MM.1S (cell line): ENCODE measurements around the gene PVRIG.
"Not testable (repeated sequence)": the region's sequence is repeated elsewhere in the genome, so short reads cannot be mapped to it uniquely, and the experiment has no call there.

Experiments used
- DNase-seq: peaks from one replicate; pipeline ENCODE4 v3.0.0-alpha.2; 2015
- H2AFZ ChIP-seq: fragments of 300-600 bp; sonication (generic); 2 replicates; pipeline ENCODE4 v1.6.0; 2016; ENCODE audit warnings: antibody characterized with exemption, low read length
- H3F3A ChIP-seq: fragments of 300-600 bp; sonication (generic); 2 replicates; pipeline ENCODE4 v1.6.1; 2016; ENCODE audit warnings: mild to moderate bottlenecking, antibody characterized with exemption, low read length, moderate library complexity, mixed read lengths; ENCODE audit not compliant: insufficient read depth
- H3K27ac ChIP-seq: fragments of 300-600 bp; sonication (generic); 2 replicates; pipeline ENCODE4 v1.5.1; 2016; ENCODE audit warnings: mild to moderate bottlenecking, low read length
- H3K27me3 ChIP-seq: fragments of 300-600 bp; sonication (generic); replicated peaks from 2 replicates; pipeline ENCODE4 v1.6.0; 2016; ENCODE audit warnings: low read length; ENCODE audit not compliant: insufficient read depth
- H3K36me3 ChIP-seq: fragments of 300-600 bp; sonication (generic); replicated peaks from 2 replicates; pipeline ENCODE4 v1.6.1; 2016; ENCODE audit warnings: mild to moderate bottlenecking, low read length, mixed read lengths; ENCODE audit not compliant: insufficient read depth
- H3K4me1 ChIP-seq: fragments of 300-600 bp; sonication (generic); 2 replicates; pipeline ENCODE4 v1.6.1; 2016; ENCODE audit warnings: low read length, mixed read lengths
- H3K4me2 ChIP-seq: fragments of 300-600 bp; sonication (generic); 2 replicates; pipeline ENCODE4 v1.6.0; 2016; ENCODE audit warnings: low read depth, low read length
- H3K4me3 ChIP-seq: fragments of 300-600 bp; sonication (generic); 2 replicates; pipeline ENCODE4 v1.5.1; 2016; ENCODE audit warnings: low read length, mixed read lengths
- H3K79me2 ChIP-seq: fragments of 300-600 bp; sonication (generic); 2 replicates; pipeline ENCODE4 v1.6.1; 2016; ENCODE audit warnings: mixed run types, low read length, mixed read lengths
- H3K9ac ChIP-seq: fragments of 300-600 bp; sonication (generic); 2 replicates; pipeline ENCODE4 v1.6.1; 2016; ENCODE audit warnings: low read length, mixed read lengths
- H3K9me2 ChIP-seq: fragments of 300-600 bp; sonication (generic); replicated peaks from 2 replicates; pipeline ENCODE4 v1.6.1; 2016; ENCODE audit warnings: mild to moderate bottlenecking, low read length, mixed read lengths; ENCODE audit not compliant: insufficient read depth
- H3K9me3 ChIP-seq: fragments of 300-600 bp; sonication (generic); replicated peaks from 2 replicates; pipeline ENCODE4 v1.6.1; 2016; ENCODE audit warnings: mild to moderate bottlenecking, low read length, mixed read lengths; ENCODE audit not compliant: insufficient read depth
- H4K20me1 ChIP-seq: fragments of 300-600 bp; sonication (generic); 2 replicates; pipeline ENCODE4 v1.6.1; 2016; ENCODE audit warnings: mild to moderate bottlenecking, low read length, moderate library complexity, mixed read lengths; ENCODE audit not compliant: insufficient read depth
- CTCF ChIP-seq: fragments of 300-600 bp; sonication (generic); IDR thresholded peaks from 2 replicates; pipeline ENCODE4 v1.5.1; 2016; ENCODE audit warnings: antibody characterized with exemption, low read length, mixed read lengths
- EZH2 ChIP-seq: fragments of 300-600 bp; sonication (generic); optimal IDR thresholded peaks from 2 replicates; pipeline ENCODE3; 2017; ENCODE audit warnings: low read depth, mild to moderate bottlenecking, antibody characterized with exemption, low read length, mixed read lengths
- EZH2phosphoT487 ChIP-seq: fragments of 300-600 bp; sonication (generic); IDR thresholded peaks from 2 replicates; pipeline ENCODE4 v1.6.1; 2018; ENCODE audit warnings: antibody characterized with exemption, low read length

Gene PVRIG

GRCh38 chr7:100182616-100183015, 37.1 kb upstream of the PVRIG start:
- DNase-seq, H3F3A ChIP-seq, H3K4me2 ChIP-seq, H3K9me2 ChIP-seq, H2AFZ ChIP-seq, H3K79me2 ChIP-seq, H4K20me1 ChIP-seq, H3K9ac ChIP-seq, H3K4me1 ChIP-seq, H3K9me3 ChIP-seq, H3K36me3 ChIP-seq, H3K27ac ChIP-seq, H3K4me3 ChIP-seq: not testable (repeated sequence)
- peaks cover 38% of the 10 kb centered on the region for H3K27me3 ChIP-seq

- not testable (repeated sequence) for DNase-seq
- peaks cover 36% of the 10 kb centered on the region for H3K27me3 ChIP-seq
These were observed 36.7 kb upstream of the PVRIG start for GRCh38 chr7:100183090-100183489.

GRCh38 chr7:100185726-100186125, 34.0 kb upstream of the PVRIG start:
- H3K79me2 ChIP-seq: no peaks in the 10 kb centered on the region
- H3K9ac ChIP-seq: no peak overlapping the region
- peaks cover 3% of the 10 kb centered on the region; the same call in 1 of the 2 replicates for H3K4me1 ChIP-seq
- TF ChIP-seq EZH2phosphoT487: no peak
- TF ChIP-seq EZH2: no peak
- no peak for TF ChIP-seq CTCF
- H3K27me3 ChIP-seq: peaks cover 16% of the 10 kb centered on the region
- no peaks in the 10 kb centered on the region for H3K36me3 ChIP-seq
- DNase-seq: no peak
- H3K4me2 ChIP-seq: no peak overlapping the region
- H3K9me3 ChIP-seq: no peaks in the 10 kb centered on the region
- H4K20me1 ChIP-seq: no peaks in the 10 kb centered on the region
- no peaks in the 10 kb centered on the region for H3K9me2 ChIP-seq
- H3K4me3 ChIP-seq: no peak overlapping the region
- no peak overlapping the region for H2AFZ ChIP-seq
- H3K27ac ChIP-seq: no peak overlapping the region
- no peaks in the 10 kb centered on the region for H3F3A ChIP-seq

More at GRCh38 chr7:100183090-100183489, 36.7 kb upstream of the PVRIG start:
- H3K27ac ChIP-seq, H4K20me1 ChIP-seq, H3K79me2 ChIP-seq, H3F3A ChIP-seq, H3K4me1 ChIP-seq, H3K9ac ChIP-seq, H3K9me2 ChIP-seq, H3K36me3 ChIP-seq, H3K4me3 ChIP-seq, H3K4me2 ChIP-seq, H3K9me3 ChIP-seq, H2AFZ ChIP-seq: not testable (repeated sequence)

GRCh38 chr7:100189061-100189460, 30.7 kb upstream of the PVRIG start:
- no peaks in the 10 kb centered on the region for H4K20me1 ChIP-seq
- H3K4me3 ChIP-seq: no peak overlapping the region
- no peak overlapping the region for H2AFZ ChIP-seq
- no peaks in the 10 kb centered on the region for H3K36me3 ChIP-seq
- no peaks in the 10 kb centered on the region for H3K27me3 ChIP-seq
- no peaks in the 10 kb centered on the region for H3K79me2 ChIP-seq
- TF ChIP-seq CTCF: no peak
- no peak for TF ChIP-seq EZH2
- TF ChIP-seq EZH2phosphoT487: no peak
- no peaks in the 10 kb centered on the region for H3K9me3 ChIP-seq
- no peak overlapping the region for H3K4me2 ChIP-seq
- H3K4me1 ChIP-seq: peaks cover 3% of the 10 kb centered on the region; the same call in 1 of the 2 replicates
- H3K9me2 ChIP-seq: no peaks in the 10 kb centered on the region
- no peak overlapping the region for H3K9ac ChIP-seq
- no peaks in the 10 kb centered on the region for H3F3A ChIP-seq
- H3K27ac ChIP-seq: no peak overlapping the region
- DNase-seq: no peak
